Fibroblast of mammary gland (primary cell): Measurements from ENCODE around the gene ZNF512B.

Experiments used
- DNase-seq: peaks from one replicate; pipeline ENCODE4 v3.0.0-alpha.2; 2010; ENCODE audit warnings: low read depth
- H3K4me3 ChIP-seq: 2 replicates; pipeline ENCODE4 v1.5.1; 2011; ENCODE audit warnings: low read depth, mild to moderate bottlenecking, low read length, moderate library complexity; ENCODE audit not compliant: control insufficient read depth
- CTCF ChIP-seq: conservative IDR thresholded peaks from 2 replicates; pipeline ENCODE4 v1.5.1; 2011; ENCODE audit warnings: low read depth, low read length, inconsistent platforms; ENCODE audit not compliant: control insufficient read depth, insufficient read depth

Gene ZNF512B

GRCh38 chr20:63957690-63958441, 11.9 kb downstream of the ZNF512B start:
- TF ChIP-seq CTCF = no peak
- peak; percentile 65 for DNase-seq

DNA sequence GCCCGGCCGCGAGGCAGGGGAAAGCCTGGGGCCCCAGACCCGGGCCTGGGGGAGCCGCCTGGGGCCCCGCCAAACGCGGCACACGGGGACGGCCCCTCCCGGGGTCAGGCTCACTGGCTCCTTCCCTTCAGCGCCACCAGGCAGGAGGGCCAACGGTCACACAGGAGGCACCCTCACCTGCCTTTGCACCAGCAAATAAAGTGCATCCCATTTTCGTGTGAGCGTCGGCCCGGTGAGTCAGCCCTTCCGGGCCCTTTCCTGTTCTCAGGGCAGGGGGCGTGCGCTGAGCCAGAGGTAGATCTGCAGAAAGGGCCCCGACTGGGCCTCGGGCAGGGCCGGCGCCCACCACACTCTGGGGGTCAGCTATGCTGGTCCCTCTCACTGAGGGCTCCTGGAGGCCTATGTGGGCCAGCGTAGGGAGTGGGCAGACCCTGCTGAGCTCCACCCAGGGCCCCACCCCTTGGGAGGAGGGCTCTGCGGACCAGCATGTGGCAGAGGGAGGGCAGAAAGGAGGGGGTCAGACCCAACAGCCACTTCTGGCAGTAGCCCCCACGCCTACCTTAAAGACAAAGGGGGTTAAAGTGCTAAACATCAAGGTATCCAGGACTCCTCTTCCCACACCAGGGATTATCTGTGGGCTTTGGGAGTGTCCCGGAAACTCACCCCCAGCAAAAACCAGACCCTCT, 12.6 kb downstream of the ZNF512B start:
- no peak for TF ChIP-seq CTCF
- DNase-seq = peak; percentile 60
- peak overlapping the region; percentile 49 for H3K4me3 ChIP-seq

More at GRCh38 chr20:63957690-63958441, 11.9 kb downstream of the ZNF512B start:
- H3K4me3 ChIP-seq = no peak overlapping the region

- no peak for TF ChIP-seq CTCF
- peak overlapping the region; percentile 49 for H3K4me3 ChIP-seq
These were observed 13.1 kb downstream of the ZNF512B start for GRCh38 chr20:63956664-63957003.

DNA sequence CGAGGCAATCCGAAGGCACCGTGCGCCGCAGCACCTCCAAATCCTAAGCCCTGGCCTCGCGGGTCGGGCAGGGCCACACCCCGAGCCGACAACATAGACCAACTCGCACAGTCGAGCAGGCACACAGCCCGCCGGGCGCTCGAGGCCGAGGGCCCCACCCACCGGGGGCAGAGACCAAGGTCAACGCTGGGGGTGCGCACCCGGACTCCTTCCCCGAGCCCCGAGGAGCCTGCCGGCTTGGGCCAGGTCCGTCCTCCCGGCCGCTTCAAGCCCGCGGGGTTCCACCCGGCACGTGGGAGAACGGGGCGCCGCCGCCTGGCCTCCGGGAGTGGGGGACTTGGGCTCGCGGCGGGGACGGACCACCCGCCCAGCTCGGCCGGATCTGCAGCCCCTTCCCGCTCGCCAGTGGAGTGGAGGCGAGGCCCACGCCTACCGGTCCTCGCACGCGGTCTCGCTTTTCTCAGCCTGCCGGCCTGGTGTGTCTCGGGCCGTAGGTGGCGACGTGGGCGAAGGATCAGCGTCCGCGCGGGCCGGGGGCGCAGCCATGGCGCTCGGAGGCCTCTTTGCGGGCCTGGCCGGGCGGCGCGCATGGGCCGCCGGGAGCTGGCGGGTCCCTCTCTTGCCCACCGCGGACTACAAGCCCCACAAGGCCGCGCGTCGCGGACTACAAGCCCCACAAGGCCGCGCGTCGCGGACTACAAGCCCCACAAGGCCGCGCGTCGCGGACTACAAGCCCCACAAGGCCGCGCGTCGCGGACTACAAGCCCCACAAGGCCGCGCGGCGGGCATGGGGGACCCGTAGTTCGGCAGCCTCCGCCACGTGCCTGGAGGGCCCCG, 13.7 kb downstream of the ZNF512B start, which contains the start of gene UCKL1:
Gene UCKL1, minus strand, starts transcription at position 590 of the 837 bp plus-strand sequence. Its CDS starts 44 bp downstream, at position 546.
- peak within 1 kb of the TSS; percentile 73 for H3K4me3 ChIP-seq
- DNase-seq = peak; percentile 88
- TF ChIP-seq CTCF = no peak

More at GRCh38 chr20:63956664-63957003, 13.1 kb downstream of the ZNF512B start:
- no peak for DNase-seq

- H3K4me3 ChIP-seq = peak overlapping the region; percentile 73
- TF ChIP-seq CTCF = no peak
- DNase-seq = no peak
These were observed 14.4 kb downstream of the ZNF512B start for GRCh38 chr20:63955281-63955826.

GRCh38 chr20:63953764-63954429, 15.8 kb downstream of the ZNF512B start:
- DNase-seq = no peak
- TF ChIP-seq CTCF = no peak
- H3K4me3 ChIP-seq = no peak overlapping the region
